Fibroblast of lung (primary cell): ENCODE data around the gene PLOD3. TPM values are rescaled to one million over a fixed set of nuclear protein-coding genes. Genes with fewer than 3 reads are reported as not detected.
"Not testable (repeated sequence)": the region's sequence is repeated elsewhere in the genome, so short reads cannot be mapped to it uniquely, and the experiment has no call there.

Source experiments
- DNase-seq, 2 donors: peaks; one replicate each; pipeline versions ENCODE4 v3.0.0 to v3.0.0-alpha.2; 2010; ENCODE audit warnings: low read depth in 2 of 2
- H2AFZ ChIP-seq: 2 replicates; pipeline ENCODE4 v1.5.1; 2012; ENCODE audit warnings: low read length, control low read depth, inconsistent platforms
- H3K27ac ChIP-seq: 2 replicates; pipeline ENCODE4 v1.5.1; 2011; ENCODE audit warnings: low read length, control low read depth; ENCODE audit not compliant: insufficient read depth
- H3K27me3 ChIP-seq: 2 replicates; pipeline ENCODE4 v1.5.1; 2011; ENCODE audit warnings: mild to moderate bottlenecking, low read length; ENCODE audit not compliant: control insufficient read depth, insufficient read depth
- H3K36me3 ChIP-seq: 2 replicates; pipeline ENCODE4 v1.5.1; 2011; ENCODE audit warnings: low read length; ENCODE audit not compliant: control insufficient read depth, insufficient read depth
- H3K4me1 ChIP-seq: 2 replicates; pipeline ENCODE4 v1.5.1; 2011; ENCODE audit warnings: low read length; ENCODE audit not compliant: control insufficient read depth, insufficient read depth; ENCODE audit errors: extremely low read depth
- H3K4me2 ChIP-seq: 2 replicates; pipeline ENCODE4 v1.5.1; 2011; ENCODE audit warnings: low read length, control low read depth; ENCODE audit not compliant: insufficient read depth; ENCODE audit errors: extremely low read depth
- H3K4me3 ChIP-seq, 4 experiments: fragments of 200-600 bp in 1 of 4; sonication (generic) in 1 of 4; replicated peaks in 1 of 4; 2 replicates each; pipeline ENCODE4 v1.5.1; 2011 to 2016; ENCODE audit warnings: low read length in 4 of 4, low read depth in 3 of 4, mild to moderate bottlenecking in 3 of 4, control low read depth in 2 of 4, inconsistent platforms in 1 of 4, mixed read lengths in 1 of 4; ENCODE audit not compliant: insufficient read depth in 1 of 4; ENCODE audit errors: control extremely low read depth in 1 of 4
- H3K79me2 ChIP-seq: 2 replicates; pipeline ENCODE4 v1.5.1; 2012; ENCODE audit warnings: mild to moderate bottlenecking, low read length, inconsistent platforms; ENCODE audit not compliant: control insufficient read depth, insufficient read depth
- H3K9ac ChIP-seq: 2 replicates; pipeline ENCODE4 v1.5.1; 2011; ENCODE audit warnings: mild to moderate bottlenecking, low read length, control low read depth; ENCODE audit not compliant: insufficient read depth
- H3K9me3 ChIP-seq: 2 replicates; pipeline ENCODE4 v1.5.1; 2012; ENCODE audit warnings: low read depth, low read length; ENCODE audit not compliant: control insufficient read depth, insufficient read depth
- H4K20me1 ChIP-seq: 2 replicates; pipeline ENCODE4 v1.5.1; 2011; ENCODE audit warnings: low read length; ENCODE audit not compliant: control insufficient read depth, insufficient read depth; ENCODE audit errors: extremely low read depth
- CTCF ChIP-seq, 2 donors: IDR thresholded peaks in 1 of 2; conservative IDR thresholded peaks in 1 of 2; 1 replicate in 1 of 2; 2 replicates in 1 of 2; pipeline ENCODE4 v1.5.1; 2011 to 2012; ENCODE audit warnings: low read length in 2 of 2, control low read depth in 1 of 2, inconsistent platforms in 1 of 2, low read depth in 1 of 2, mild to moderate bottlenecking in 1 of 2
- EZH2 ChIP-seq: IDR thresholded peaks from 2 replicates; pipeline ENCODE4 v1.5.1; 2012; ENCODE audit warnings: low read length, control low read depth, mild to moderate bottlenecking; ENCODE audit errors: missing control alignments
- polyA plus RNA-seq, 2 donors: library from polyadenylated mRNA; depleted of rRNA in 1 of 2; stranded (reverse) in 1 of 2; unstranded in 1 of 2; fragments of >200 nt; gene quantifications; 2 replicates each; pipeline ENCODE4 v1.2.1, GENCODE V29; 2011 to 2012; ENCODE audit warnings: missing spikeins in 1 of 2
- total RNA-seq: library from RNA; depleted of rRNA; stranded (reverse); fragments of >200 nt; gene quantifications from 2 replicates; pipeline ENCODE4 v1.2.1, GENCODE V29; 2014

Gene PLOD3
- total and polyA plus RNA-seq, 2 donors (not counting 1 experiment from before 2014, with no cell fraction given): 86.0 to 89.0 TPM

DNA sequence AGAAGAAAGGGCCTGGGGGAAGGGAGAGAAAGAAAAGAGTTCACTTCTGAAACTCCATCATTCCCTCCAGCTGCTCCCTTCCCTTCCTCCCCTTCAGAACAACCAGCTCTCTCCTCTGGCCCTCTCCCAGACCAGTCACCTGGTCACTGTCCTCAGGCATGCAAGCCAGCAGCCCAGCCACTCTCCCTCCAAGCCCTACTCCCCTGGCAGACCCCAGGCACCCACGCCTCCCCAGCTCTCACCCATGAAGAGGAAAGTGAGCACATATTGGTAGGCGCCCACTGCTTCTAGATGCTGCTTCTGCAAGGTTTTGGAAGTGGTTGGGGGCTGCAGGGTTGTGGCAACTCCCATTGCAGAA, 16.9 kb downstream of the PLOD3 start:
- no peak for TF ChIP-seq EZH2
- no peak for TF ChIP-seq CTCF (conservative IDR thresholded peaks at IDR 0.05 in 1 of 2, IDR thresholded peaks at IDR 0.05 in 1 of 2; ENCODE audit: low read depth in 1 of 2, low read length in 2 of 2)

DNA sequence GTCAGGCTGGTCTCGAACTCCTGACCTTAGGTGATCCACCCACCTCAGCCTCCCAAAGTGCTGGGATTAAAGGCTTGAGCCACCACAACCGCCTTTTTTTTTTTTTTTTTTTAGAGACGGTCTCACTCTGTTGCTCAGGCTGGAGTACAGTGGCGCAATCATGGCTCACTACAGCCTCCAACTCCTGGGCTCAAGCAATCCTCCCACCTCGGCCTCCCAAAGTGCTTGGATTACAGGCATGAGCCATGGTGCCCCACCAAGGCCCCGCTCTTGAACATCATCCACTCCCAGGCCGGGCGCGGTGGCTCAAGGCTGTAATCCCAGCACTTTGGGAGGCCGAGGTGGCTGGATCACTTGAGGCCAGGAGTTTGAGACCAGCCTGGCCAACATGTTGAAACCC, 17.9 kb downstream of the PLOD3 start:
- peaks cover 28% of the 10 kb centered on the region for H3K27me3 ChIP-seq
- DNase-seq, H3K4me1 ChIP-seq, H2AFZ ChIP-seq, H4K20me1 ChIP-seq, H3K79me2 ChIP-seq, H3K4me3 ChIP-seq, H3K4me2 ChIP-seq, H3K9ac ChIP-seq, H3K36me3 ChIP-seq, H3K27ac ChIP-seq, H3K9me3 ChIP-seq: not testable (repeated sequence)

More for the DNA sequence above, 16.9 kb downstream of the PLOD3 start:
- no peak overlapping the region for H3K9ac ChIP-seq
- DNase-seq: no peak
- H2AFZ ChIP-seq: no peak overlapping the region
- H3K36me3 ChIP-seq: no peaks in the 10 kb centered on the region
- no peak overlapping the region for H3K4me2 ChIP-seq
- H3K4me3 ChIP-seq: no peak overlapping the region
- peaks cover 28% of the 10 kb centered on the region for H3K27me3 ChIP-seq
- H3K27ac ChIP-seq: no peak overlapping the region
- no peaks in the 10 kb centered on the region for H4K20me1 ChIP-seq
- H3K9me3 ChIP-seq: no peaks in the 10 kb centered on the region
- H3K4me1 ChIP-seq: peaks cover 2% of the 10 kb centered on the region
- H3K79me2 ChIP-seq: no peaks in the 10 kb centered on the region

GRCh38 chr7:101198476-101198875, 18.9 kb downstream of the PLOD3 start:
- no peak overlapping the region for H2AFZ ChIP-seq
- TF ChIP-seq EZH2 (no peak), CTCF (conservative IDR thresholded peaks at IDR 0.05 in 1 of 2, IDR thresholded peaks at IDR 0.05 in 1 of 2; ENCODE audit: low read depth in 1 of 2, low read length in 2 of 2) (no peak)

More at GRCh38 chr7:101198476-101198875, 18.9 kb downstream of the PLOD3 start:
- no peak overlapping the region for H3K27ac ChIP-seq
- no peak overlapping the region for H3K4me2 ChIP-seq
- H3K4me3 ChIP-seq: no peak overlapping the region
- peaks cover 28% of the 10 kb centered on the region for H3K27me3 ChIP-seq
- no peaks in the 10 kb centered on the region for H3K36me3 ChIP-seq
- H3K9me3 ChIP-seq: no peaks in the 10 kb centered on the region
- H3K4me1 ChIP-seq: peaks cover 2% of the 10 kb centered on the region
- no peaks in the 10 kb centered on the region for H4K20me1 ChIP-seq
- H3K9ac ChIP-seq: no peak overlapping the region
- no peaks in the 10 kb centered on the region for H3K79me2 ChIP-seq
- no peak for DNase-seq
